CD8-positive, alpha-beta memory T cell (primary cell): ENCODE data around the gene NUBP2. TPM values are rescaled to one million over a fixed set of nuclear protein-coding genes. Genes with fewer than 3 reads are reported as not detected.

ENCODE experiments used
- CTCF ChIA-PET: fragments of 350-600 bp; sonication (Branson Sonifier 250); formaldehyde crosslinking; loops from one replicate; lab custom pipeline; 2021; ENCODE audit warnings: antibody characterized with exemption; lab: Charles Lee
- POLR2A ChIA-PET: fragments of 350-600 bp; sonication (Branson Sonifier 250); formaldehyde crosslinking; loops from one replicate; lab custom pipeline; 2021; ENCODE audit warnings: antibody characterized with exemption; lab: Charles Lee
- DNase-seq, 5 donors: peaks; one replicate each; pipeline versions ENCODE4 v3.0.0 to v3.0.0-alpha.2; 2020 to 2022; ENCODE audit warnings: mixed read lengths in 1 of 5
- H3K27ac ChIP-seq: one replicate; pipeline ENCODE4 v1.7.0; 2013; ENCODE audit warnings: low read depth, mild to moderate bottlenecking, low read length, moderate library complexity
- H3K27me3 ChIP-seq: 2 replicates; pipeline ENCODE4 v1.7.0; 2013; ENCODE audit warnings: low read length, mild to moderate bottlenecking; ENCODE audit not compliant: insufficient read depth, poor library complexity, severe bottlenecking
- H3K36me3 ChIP-seq: 2 replicates; pipeline ENCODE4 v1.7.0; 2013; ENCODE audit warnings: mild to moderate bottlenecking, low read length, moderate library complexity; ENCODE audit not compliant: insufficient read depth
- H3K4me1 ChIP-seq: 2 replicates; pipeline ENCODE4 v1.7.0; 2013; ENCODE audit warnings: mild to moderate bottlenecking, low read length, moderate library complexity; ENCODE audit not compliant: insufficient read depth
- H3K4me3 ChIP-seq: 2 replicates; pipeline ENCODE4 v1.7.0; 2013; ENCODE audit warnings: mild to moderate bottlenecking, low read length
- H3K9me3 ChIP-seq: 2 replicates; pipeline ENCODE4 v1.7.0; 2013; ENCODE audit warnings: mild to moderate bottlenecking, low read length
- H3K27ac Mint-ChIP-seq, 8 donors: one replicate each; pipeline ENCODE4 v1.8.0; 2020 to 2021; ENCODE audit warnings: mixed read lengths in 8 of 8, mild to moderate bottlenecking in 6 of 8, inconsistent platforms in 3 of 8, moderate library complexity in 3 of 8
- H3K27me3 Mint-ChIP-seq, 2 donors: one replicate each; pipeline ENCODE4 v1.8.0; 2020 to 2021; ENCODE audit warnings: mixed read lengths in 2 of 2, mild to moderate bottlenecking in 1 of 2, moderate library complexity in 1 of 2
- H3K36me3 Mint-ChIP-seq, 3 donors: one replicate each; pipeline ENCODE4 v1.8.0; 2020 to 2021; ENCODE audit warnings: mixed read lengths in 3 of 3, inconsistent platforms in 1 of 3, mild to moderate bottlenecking in 1 of 3
- H3K4me1 Mint-ChIP-seq, 3 donors: one replicate each; pipeline ENCODE4 v1.8.0; 2020 to 2021; ENCODE audit warnings: mixed read lengths in 3 of 3, inconsistent platforms in 1 of 3, mild to moderate bottlenecking in 1 of 3
- H3K4me3 Mint-ChIP-seq, 7 donors: one replicate each; pipeline ENCODE4 v1.8.0; 2020 to 2021; ENCODE audit warnings: mixed read lengths in 7 of 7, mild to moderate bottlenecking in 6 of 7, moderate library complexity in 4 of 7, inconsistent platforms in 2 of 7
- H3K9me3 Mint-ChIP-seq, 5 donors: one replicate each; pipeline ENCODE4 v1.8.0; 2020 to 2022; ENCODE audit warnings: mixed read lengths in 5 of 5, mild to moderate bottlenecking in 3 of 5, moderate library complexity in 2 of 5, inconsistent platforms in 1 of 5
- polyA plus RNA-seq: library from polyadenylated mRNA; unstranded; fragments of 300-500 nt; fragmentation: Illumina TruSeq; gene quantifications from one replicate; pipeline ENCODE4 v1.2.3, GENCODE V29; 2021
- total RNA-seq, 2 experiments: library from RNA; stranded (reverse); gene quantifications; one replicate each; pipeline ENCODE4 v1.2.3, GENCODE V29; 2021

Gene NUBP2
- total and polyA plus RNA-seq, 3 experiments from 2014 or later: 73.9 to 96.6 (median 82.8) TPM

DNA sequence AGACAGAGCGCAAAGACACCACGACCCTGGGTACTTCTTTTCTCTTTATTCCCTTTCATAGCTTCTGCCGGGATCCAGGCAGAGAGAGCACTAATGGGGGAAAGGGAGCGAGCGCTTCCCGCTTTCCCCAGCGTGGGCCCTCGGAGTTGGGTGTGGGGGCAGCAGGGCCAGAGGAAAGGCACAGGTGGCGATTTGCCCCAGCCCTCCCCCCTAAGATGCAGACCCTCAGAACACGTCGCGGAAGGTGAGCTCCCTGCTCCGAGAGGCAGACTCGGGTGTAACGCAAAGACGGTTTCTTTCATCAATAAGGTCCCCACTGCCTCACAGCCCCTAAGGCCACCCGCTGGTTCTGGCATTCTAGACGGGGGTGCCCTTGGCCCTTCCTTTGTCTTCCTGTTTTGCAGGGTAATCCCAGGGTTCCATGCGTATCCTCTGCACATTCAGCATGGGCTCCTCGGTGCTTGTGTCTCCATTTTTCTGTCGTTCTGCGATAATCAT is 10.8 kb upstream of the NUBP2 start:
- ChIA-PET POLR2A (interaction anchor here (0.6 to 4.0 kb wide), 3 partner anchors 11 to 66 kb away, joined by 5 to 52 read pairs (median 19); partner anchors contain the start of genes MAPK8IP3, NUBP2 and SPSB3), CTCF (interaction anchor here (2.2 to 3.0 kb wide), 2 partner anchors 11 to 66 kb away, joined by 11 to 24 read pairs; partner anchors contain the start of genes MAPK8IP3, NUBP2 and SPSB3)
- peak overlapping the region; percentile 79 for H3K27ac ChIP-seq
- H3K36me3 ChIP-seq: no peaks in the 10 kb centered on the region
- peak overlapping the region; percentile 96 for H3K4me3 ChIP-seq
- Mint-ChIP-seq H3K36me3 (peaks cover 0 to 39% (median 0%) of the 10 kb centered on the region in 3 donors), H3K27me3 (no peaks in the 10 kb centered on the region), H3K4me3 (peak overlapping the region; percentile 89 to 98 (median 96)), H3K9me3 (no peaks in the 10 kb centered on the region), H3K4me1 (peaks cover 8 to 30% (median 18%) of the 10 kb centered on the region in 3 donors), H3K27ac (peak overlapping the region; percentile 85 to 97 (median 94))
- no peak for DNase-seq
- no peaks in the 10 kb centered on the region for H3K9me3 ChIP-seq
- H3K27me3 ChIP-seq: no peaks in the 10 kb centered on the region
- H3K4me1 ChIP-seq: peaks cover 21% of the 10 kb centered on the region

DNA sequence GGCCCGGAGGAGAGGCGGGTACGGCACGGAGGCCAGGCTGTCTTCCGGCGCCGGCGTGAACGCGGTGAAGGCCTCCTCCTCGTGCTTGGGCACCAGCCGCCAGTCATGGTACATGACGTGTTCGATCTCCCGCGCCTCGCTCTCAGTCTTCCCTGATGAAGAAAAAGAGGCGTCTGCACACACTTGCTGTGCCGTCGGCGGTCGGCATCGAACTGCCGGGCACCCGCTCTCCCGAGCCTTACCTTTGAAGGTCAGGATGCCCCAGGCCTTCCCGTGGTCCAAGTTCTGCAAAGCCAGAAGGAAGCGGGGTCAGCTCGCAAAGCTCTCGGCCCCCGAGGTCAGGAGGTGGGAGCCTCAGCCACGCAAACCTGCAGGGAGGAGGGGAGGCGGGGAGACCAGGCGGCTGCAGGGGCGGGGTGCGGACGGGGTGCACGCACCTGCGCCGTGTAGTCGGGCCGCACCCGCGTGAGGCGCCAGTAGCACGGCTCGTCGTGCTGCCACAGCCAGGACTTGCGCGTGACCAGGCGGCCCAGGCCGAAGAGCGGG is 10.3 kb upstream of the NUBP2 start, which contains the start of gene EME2:
Gene EME2, plus strand, starts transcription at position 449 of the 546 bp plus-strand sequence. CDS start 418 bp downstream, outside the sequence.
- H3K9me3 ChIP-seq: no peaks in the 10 kb centered on the region
- peak; percentile 26 to 67 (median 36) for DNase-seq
- peaks cover 21% of the 10 kb centered on the region for H3K4me1 ChIP-seq
- peak within 1 kb of the TSS; percentile 89 to 98 (median 96) for H3K4me3 Mint-ChIP-seq
- H3K36me3 ChIP-seq: no peaks in the 10 kb centered on the region
- peak within 1 kb of the TSS; percentile 85 to 97 (median 96) for H3K27ac Mint-ChIP-seq
- ChIA-PET POLR2A (interaction anchor here (0.6 to 4.0 kb wide), 4 partner anchors 10 to 353 kb away, joined by 5 to 52 read pairs (median 12); partner anchors contain the start of genes MAPK8IP3, NUBP2 and SPSB3), CTCF (interaction anchor here (0.9 to 3.0 kb wide), 4 partner anchors 11 to 67 kb away, joined by 3 to 24 read pairs (median 7); partner anchors contain the start of genes FAHD1, HAGH, MAPK8IP3 and NUBP2)
- H3K36me3 Mint-ChIP-seq: peaks cover 0 to 37% (median 0%) of the 10 kb centered on the region in 3 donors
- no peaks in the 10 kb centered on the region for H3K27me3 ChIP-seq
- peak within 1 kb of the TSS; percentile 79 for H3K27ac ChIP-seq
- no peaks in the 10 kb centered on the region for H3K9me3 Mint-ChIP-seq
- H3K4me1 Mint-ChIP-seq: peaks cover 8 to 30% (median 18%) of the 10 kb centered on the region in 3 donors
- H3K4me3 ChIP-seq: peak within 1 kb of the TSS; percentile 96
- H3K27me3 Mint-ChIP-seq: no peaks in the 10 kb centered on the region

DNA sequence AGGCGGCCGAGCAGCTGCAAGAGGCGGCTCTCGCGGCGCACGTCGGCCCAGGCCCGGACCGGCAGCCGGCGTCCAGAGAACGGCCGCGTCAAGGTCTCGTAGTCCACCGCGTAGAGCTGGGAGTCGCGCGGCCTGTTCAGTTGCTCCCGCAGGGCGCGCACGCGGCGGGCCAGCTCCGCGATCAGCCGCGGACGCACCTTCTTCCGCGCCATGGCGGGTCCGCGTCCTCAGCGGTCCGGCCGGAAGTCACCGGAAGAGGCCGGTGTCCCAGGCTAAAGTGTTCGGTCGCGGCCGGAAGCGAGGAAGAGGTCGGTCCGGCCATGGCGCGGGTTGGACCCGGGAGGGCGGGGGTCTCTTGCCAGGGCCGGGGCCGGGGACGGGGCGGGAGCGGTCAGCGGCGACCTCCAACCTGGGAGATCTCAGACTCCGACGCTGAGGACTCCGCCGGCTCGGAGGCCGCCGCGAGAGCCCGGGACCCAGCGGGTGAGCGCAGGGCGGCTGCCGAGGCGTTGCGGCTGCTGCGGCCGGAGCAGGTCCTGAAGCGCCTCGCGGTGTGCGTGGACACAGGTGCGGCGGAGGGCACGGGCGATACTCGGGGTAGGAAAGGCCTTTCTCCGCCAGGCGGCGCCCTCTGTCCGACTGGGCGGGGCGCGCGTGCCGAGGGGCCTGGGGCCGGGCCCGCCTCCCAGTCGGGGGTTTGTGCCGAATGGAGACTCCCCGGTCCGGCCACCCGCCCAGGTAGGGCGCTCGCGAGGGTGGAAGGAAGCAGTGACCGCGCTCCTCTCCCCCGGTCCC is 9.7 kb upstream of the NUBP2 start, which contains the start of gene MRPS34:
Gene MRPS34, minus strand, starts transcription at position 227 of the 795 bp plus-strand sequence. Its CDS starts 15 bp downstream, at position 212.
- Mint-ChIP-seq H3K27ac (peak within 1 kb of the TSS; percentile 85 to 97 (median 96)), H3K4me1 (peaks cover 8 to 30% (median 18%) of the 10 kb centered on the region in 3 donors), H3K4me3 (peak within 1 kb of the TSS; percentile 89 to 98 (median 96)), H3K36me3 (peaks cover 0 to 35% (median 0%) of the 10 kb centered on the region in 3 donors), H3K27me3 (no peaks in the 10 kb centered on the region), H3K9me3 (no peaks in the 10 kb centered on the region)
- H3K4me3 ChIP-seq: peak within 1 kb of the TSS; percentile 96
- ChIA-PET CTCF (interaction anchor here (0.9 to 3.0 kb wide), 4 partner anchors 10 to 67 kb away, joined by 3 to 24 read pairs (median 7); partner anchors contain the start of genes FAHD1, HAGH, MAPK8IP3 and NUBP2), POLR2A (interaction anchor here (0.6 to 4.0 kb wide), 4 partner anchors 10 to 353 kb away, joined by 5 to 52 read pairs (median 12); partner anchors contain the start of genes MAPK8IP3, NUBP2 and SPSB3)
- DNase-seq: peak; percentile 66 to 81 (median 72)
- H3K27ac ChIP-seq: peak within 1 kb of the TSS; percentile 79
- H3K27me3 ChIP-seq: no peaks in the 10 kb centered on the region
- no peaks in the 10 kb centered on the region for H3K9me3 ChIP-seq
- peaks cover 21% of the 10 kb centered on the region for H3K4me1 ChIP-seq
- no peaks in the 10 kb centered on the region for H3K36me3 ChIP-seq

DNA sequence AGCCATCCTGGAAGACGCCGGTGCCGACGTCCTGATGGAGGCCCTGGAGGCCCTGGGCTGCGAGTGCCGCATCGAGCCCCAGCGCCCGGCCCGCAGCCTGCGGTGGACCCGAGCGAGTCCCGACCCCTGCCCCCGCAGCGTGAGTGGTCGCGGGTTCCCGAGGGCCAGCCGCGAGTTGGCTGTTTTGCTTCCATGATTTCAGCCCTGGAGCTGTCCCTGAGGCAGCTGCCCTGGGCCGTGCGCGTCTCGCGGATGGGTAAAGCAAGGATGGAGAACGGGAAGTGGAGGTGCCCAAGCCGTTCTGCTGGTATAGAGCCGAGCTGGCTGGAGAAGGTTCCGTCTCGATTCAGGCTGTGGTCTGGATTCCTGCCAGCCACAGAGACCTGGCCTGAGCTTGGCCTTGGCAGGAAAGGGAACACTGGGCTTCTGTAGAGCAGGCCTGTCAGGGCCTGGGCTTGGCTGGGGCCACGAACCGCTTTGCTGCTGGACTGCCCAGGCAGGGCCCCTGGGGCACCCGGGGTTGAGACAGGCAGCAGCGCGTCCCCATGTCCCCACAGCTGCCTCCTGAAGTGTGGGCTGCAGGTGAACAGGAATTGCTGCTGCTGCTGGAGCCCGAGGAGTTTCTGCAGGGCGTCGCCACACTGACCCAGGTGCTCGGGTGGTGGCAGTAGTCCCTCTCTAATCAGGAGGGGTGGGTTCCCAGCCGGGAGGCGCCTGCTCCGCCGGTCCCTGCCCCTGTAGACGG is 8.9 kb upstream of the NUBP2 start:
- Mint-ChIP-seq H3K36me3 (peaks cover 0 to 34% (median 0%) of the 10 kb centered on the region in 3 donors), H3K27ac (peak overlapping the region; percentile 17 to 90 (median 62)), H3K9me3 (no peaks in the 10 kb centered on the region), H3K4me1 (peaks cover 8 to 30% (median 18%) of the 10 kb centered on the region in 3 donors), H3K27me3 (no peaks in the 10 kb centered on the region), H3K4me3 (peak overlapping the region; percentile 78 to 96 (median 92))
- DNase-seq: no peak
- ChIA-PET CTCF (interaction anchor here (0.6 to 3.0 kb wide), 2 partner anchors 9 to 382 kb away, joined by 3 to 24 read pairs; partner anchors contain the start of genes NUBP2, SPSB3 and TRAF7), POLR2A (interaction anchor here (4.0 kb wide), 1 partner anchor 9 kb away, joined by 52 read pairs; the partner anchor contains the start of genes NUBP2 and SPSB3)
- Histone ChIP-seq H3K4me3 (peak overlapping the region; percentile 96), H3K36me3 (no peaks in the 10 kb centered on the region), H3K27me3 (no peaks in the 10 kb centered on the region), H3K9me3 (no peaks in the 10 kb centered on the region), H3K4me1 (peaks cover 21% of the 10 kb centered on the region), H3K27ac (peak overlapping the region; percentile 79)

DNA sequence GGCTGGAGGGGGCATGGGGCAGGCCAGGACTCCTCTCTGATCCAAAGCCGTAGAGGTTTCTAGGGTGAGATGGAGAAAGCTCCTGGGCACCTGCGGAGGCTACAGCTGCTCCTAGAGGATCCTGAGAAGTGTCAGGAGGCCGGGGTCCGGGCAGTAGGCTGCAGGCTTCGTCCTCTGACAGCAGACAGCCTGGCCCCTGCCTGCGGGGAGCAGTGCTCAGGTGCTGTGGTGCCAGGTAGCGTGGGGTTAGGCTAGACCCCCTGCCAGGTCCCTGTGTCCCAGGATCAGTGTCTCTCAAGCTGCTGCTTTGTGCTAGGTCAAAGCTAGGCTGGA is 8.3 kb upstream of the NUBP2 start:
- H3K4me1 ChIP-seq: peaks cover 21% of the 10 kb centered on the region
- H3K4me3 ChIP-seq: no peak overlapping the region

DNA sequence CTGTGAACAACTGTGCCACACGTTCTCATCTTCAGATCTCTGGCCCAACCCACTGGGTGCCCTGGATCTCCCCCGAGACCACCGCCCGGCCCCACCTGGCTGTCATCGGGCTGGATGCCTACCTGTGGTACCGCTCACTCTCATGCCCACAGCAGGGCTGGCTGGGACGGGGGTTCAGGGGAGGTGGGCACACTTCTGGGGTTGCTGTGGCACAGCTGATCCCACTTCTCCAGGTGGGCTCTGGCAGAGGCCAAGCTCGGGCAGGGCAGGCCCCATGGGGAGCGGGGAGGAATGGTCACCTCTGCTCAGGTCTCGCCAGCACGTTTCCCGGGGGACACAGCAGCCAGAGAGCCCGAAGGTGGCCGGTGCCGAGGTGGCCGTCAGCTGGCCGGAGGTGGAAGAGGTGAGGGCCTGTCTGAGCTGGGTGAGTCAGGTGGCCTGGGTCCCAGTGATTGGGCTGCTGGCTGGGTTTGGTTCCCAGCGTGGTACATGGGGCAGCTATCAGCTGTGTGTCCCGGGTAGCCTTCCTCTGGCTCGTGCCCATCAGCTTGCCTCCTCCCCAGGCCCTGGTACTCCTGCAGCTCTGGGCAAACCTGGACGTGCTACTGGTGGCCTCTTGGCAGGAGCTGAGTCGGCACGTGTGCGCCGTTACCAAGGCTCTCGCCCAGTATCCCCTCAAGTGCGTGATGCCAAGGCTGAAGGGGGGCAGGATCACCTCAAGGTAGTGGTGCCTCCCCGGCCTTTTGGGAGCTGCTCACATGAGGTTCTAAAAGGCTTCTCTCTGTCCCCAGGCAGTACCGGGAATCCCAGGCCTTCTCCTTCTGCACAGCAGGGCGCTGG is 7.5 kb upstream of the NUBP2 start:
- Mint-ChIP-seq H3K27me3 (no peaks in the 10 kb centered on the region), H3K36me3 (peaks cover 0 to 39% (median 0%) of the 10 kb centered on the region in 3 donors), H3K27ac (no peak overlapping the region), H3K9me3 (no peaks in the 10 kb centered on the region), H3K4me3 (peak overlapping the region in 6 of 7 donors; percentile 15 to 89 (median 53)), H3K4me1 (peaks cover 8 to 29% (median 15%) of the 10 kb centered on the region in 3 donors)
- POLR2A ChIA-PET: interaction anchor here (0.6 kb wide), 1 partner anchor 111 kb away, joined by 5 read pairs; no protein-coding TSS in a partner anchor
- CTCF ChIA-PET: interaction anchor here (0.8 to 1.2 kb wide), 2 partner anchors 52 to 70 kb away, joined by 3 to 5 read pairs; partner anchors contain the start of gene MAPK8IP3
- Histone ChIP-seq H3K36me3 (no peaks in the 10 kb centered on the region), H3K27ac (no peak overlapping the region), H3K27me3 (no peaks in the 10 kb centered on the region), H3K9me3 (no peaks in the 10 kb centered on the region), H3K4me3 (no peak overlapping the region), H3K4me1 (peaks cover 21% of the 10 kb centered on the region)
- no peak for DNase-seq

More for the DNA sequence above, 8.3 kb upstream of the NUBP2 start:
- Mint-ChIP-seq H3K27ac (peak overlapping the region in 2 of 8 donors; percentile 12 to 60), H3K27me3 (no peaks in the 10 kb centered on the region), H3K36me3 (peaks cover 0 to 36% (median 0%) of the 10 kb centered on the region in 3 donors), H3K9me3 (no peaks in the 10 kb centered on the region), H3K4me3 (peak overlapping the region in 5 of 7 donors; percentile 77 to 92 (median 89)), H3K4me1 (peaks cover 8 to 30% (median 18%) of the 10 kb centered on the region in 3 donors)
- DNase-seq: no peak
- Histone ChIP-seq H3K27ac (peak overlapping the region; percentile 9), H3K9me3 (no peaks in the 10 kb centered on the region), H3K27me3 (no peaks in the 10 kb centered on the region), H3K36me3 (no peaks in the 10 kb centered on the region)
- POLR2A ChIA-PET: interaction anchor here (4.0 kb wide), 1 partner anchor 8 kb away, joined by 52 read pairs; the partner anchor contains the start of genes NUBP2 and SPSB3
- CTCF ChIA-PET: interaction anchor here (1.2 to 3.0 kb wide), 2 partner anchors 9 to 69 kb away, joined by 5 to 24 read pairs; partner anchors contain the start of genes MAPK8IP3, NUBP2 and SPSB3
